HG02642 (cell line): Measurements from ENCODE around the gene IGFALS.
A peak's percentile ranks its signal among the peaks of the same experiment; 100 is the strongest.

Experiments
- ATAC-seq: cut with Tn5 transposase; IDR thresholded peaks from one replicate; pipeline ENCODE4 v1.9.1; 2021; ENCODE audit warnings: mild to moderate bottlenecking; ENCODE audit not compliant: unreplicated experiment, poor library complexity

The IGFALS gene

GRCh38 chr16:1793578-1794220 lies at the start of gene IGFALS:
Gene IGFALS, minus strand, starts transcription at chr16:1793705. Its CDS starts 53 bp downstream, at chr16:1793652.
- no peak for ATAC-seq

- no peak for ATAC-seq
Observed at GRCh38 chr16:1839554-1839953, 46.0 kb upstream of the IGFALS start.

GRCh38 chr16:1834096-1834495 lies 40.6 kb upstream of the IGFALS start:
- no peak for ATAC-seq

GRCh38 chr16:1832838-1833454 lies 39.4 kb upstream of the IGFALS start:
- ATAC-seq = no peak

- no peak for ATAC-seq
Observed at GRCh38 chr16:1831186-1832075, 37.9 kb upstream of the IGFALS start.

- no peak for ATAC-seq
Observed at GRCh38 chr16:1830213-1830612, 36.7 kb upstream of the IGFALS start.

GRCh38 chr16:1828645-1829410 lies 35.3 kb upstream of the IGFALS start:
- ATAC-seq = no peak

GRCh38 chr16:1826691-1827573 lies 33.4 kb upstream of the IGFALS start, which contains the start of the genes FAHD1 and HAGH:
Gene FAHD1, plus strand, starts transcription at chr16:1827206. Its CDS starts 33 bp downstream, at chr16:1827239.
Gene HAGH, minus strand, starts transcription at chr16:1826825. Its CDS starts 38 bp downstream, at chr16:1826787.
- peak; percentile 88 for ATAC-seq

GRCh38 chr16:1825864-1826690 lies 32.6 kb upstream of the IGFALS start:
- peak; percentile 49 for ATAC-seq

- ATAC-seq = no peak
Observed at GRCh38 chr16:1825381-1825863, 31.9 kb upstream of the IGFALS start.

GRCh38 chr16:1823821-1824220 lies 30.3 kb upstream of the IGFALS start:
- ATAC-seq = no peak

GRCh38 chr16:1822801-1823200 lies 29.3 kb upstream of the IGFALS start:
- ATAC-seq = no peak

- no peak for ATAC-seq
Observed at GRCh38 chr16:1821861-1822611, 28.5 kb upstream of the IGFALS start.

GRCh38 chr16:1820946-1821290 lies 27.4 kb upstream of the IGFALS start:
- ATAC-seq = no peak

GRCh38 chr16:1820096-1820945 lies 26.8 kb upstream of the IGFALS start:
- ATAC-seq = no peak

GRCh38 chr16:1819611-1820010 lies 26.1 kb upstream of the IGFALS start:
- no peak for ATAC-seq
